HEK293 (cell line): ENCODE measurements around the gene FRZB.

Experiments
- CTCF ChIA-PET: fragments of 350-600 bp; formaldehyde crosslinking; extraction: SDS; loops from one replicate; lab custom pipeline; 2021; ENCODE audit warnings: antibody characterized with exemption; lab: Yijun Ruan, JAX
- POLR2A ChIA-PET: fragments of 300-600 bp; formaldehyde crosslinking; extraction: SDS; loops from one replicate; lab custom pipeline; 2020; ENCODE audit warnings: antibody characterized with exemption, inconsistent platforms; lab: Yijun Ruan, JAX
- H3K27ac ChIP-seq: fragments of 200-500 bp; sonication (Bioruptor generic); 2 replicates; pipeline ENCODE4 v1.5.1; 2014; ENCODE audit warnings: low read depth, low read length, control low read depth, inconsistent platforms; ENCODE audit errors: extremely low read depth
- H3K36me3 ChIP-seq, 2 experiments: fragments of 200-500 bp in 1 of 2; sonication (Bioruptor generic) in 1 of 2; 1 replicate in 1 of 2; 2 replicates in 1 of 2; pipeline ENCODE4 v1.5.1; 2014 to 2017; ENCODE audit warnings: inconsistent platforms in 2 of 2, low read length in 2 of 2; ENCODE audit not compliant: control insufficient read depth in 2 of 2, insufficient read depth in 1 of 2
- H3K4me1 ChIP-seq: fragments of 200-500 bp; sonication (Bioruptor generic); 2 replicates; pipeline ENCODE4 v1.5.1; 2014; ENCODE audit warnings: mild to moderate bottlenecking, low read length, inconsistent platforms; ENCODE audit not compliant: control insufficient read depth, insufficient read depth
- H3K4me3 ChIP-seq: 2 replicates; pipeline ENCODE4 v1.5.1; 2011; ENCODE audit warnings: low read depth, mild to moderate bottlenecking, control low read depth, low read length, moderate library complexity
- H3K9me3 ChIP-seq: fragments of 200-500 bp; sonication (Bioruptor generic); 2 replicates; pipeline ENCODE4 v1.5.1; 2014; ENCODE audit warnings: low read depth, low read length, inconsistent platforms; ENCODE audit not compliant: control insufficient read depth, insufficient read depth
- HOXA7 ChIP-seq: sonication (generic); formaldehyde crosslinking; IDR thresholded peaks from 2 replicates; pipeline ENCODE4 v1.8.1; 2022; ENCODE audit warnings: missing genetic modification reagents, borderline replicate concordance
- HOXC10 ChIP-seq: sonication (generic); formaldehyde crosslinking; IDR thresholded peaks from 2 replicates; pipeline ENCODE4 v1.8.1; 2023; ENCODE audit warnings: mild to moderate bottlenecking, missing genetic modification reagents
- MEIS1 ChIP-seq: sonication (generic); formaldehyde crosslinking; IDR thresholded peaks from 2 replicates; pipeline ENCODE4 v1.8.1; 2022; ENCODE audit warnings: missing genetic modification reagents, mild to moderate bottlenecking, borderline replicate concordance
- SCRT1 ChIP-seq: fragments of 450-650 bp; formaldehyde crosslinking; IDR thresholded peaks from 2 replicates; pipeline ENCODE4 v1.5.1; 2016; ENCODE audit warnings: missing biosample characterization, missing genetic modification characterization, borderline replicate concordance
- ZBTB1 ChIP-seq: fragments of 450-650 bp; formaldehyde crosslinking; IDR thresholded peaks from 2 replicates; pipeline ENCODE4 v1.5.1; 2016; ENCODE audit warnings: missing biosample characterization, missing genetic modification characterization
- ZBTB21 ChIP-seq: fragments of 450-650 bp; formaldehyde crosslinking; IDR thresholded peaks from 2 replicates; pipeline ENCODE4 v1.5.1; 2017; ENCODE audit warnings: missing biosample characterization, missing genetic modification characterization
- ZFP41 ChIP-seq: fragments of 450-650 bp; formaldehyde crosslinking; IDR thresholded peaks from 2 replicates; pipeline ENCODE4 v1.5.1; 2016; ENCODE audit warnings: missing biosample characterization, missing genetic modification characterization, borderline replicate concordance
- ZNF132 ChIP-seq: fragments of 450-650 bp; formaldehyde crosslinking; IDR thresholded peaks from 2 replicates; pipeline ENCODE4 v1.5.1; 2017; ENCODE audit warnings: missing biosample characterization, missing genetic modification characterization, borderline replicate concordance
- ZNF169 ChIP-seq: fragments of 450-650 bp; formaldehyde crosslinking; IDR thresholded peaks from 2 replicates; pipeline ENCODE4 v1.5.1; 2016; ENCODE audit warnings: missing biosample characterization, missing genetic modification characterization
- ZNF18 ChIP-seq: fragments of 450-650 bp; formaldehyde crosslinking; IDR thresholded peaks from 2 replicates; pipeline ENCODE4 v1.5.1; 2016; ENCODE audit warnings: missing biosample characterization, missing genetic modification characterization
- ZNF248 ChIP-seq: fragments of 450-650 bp; formaldehyde crosslinking; IDR thresholded peaks from 2 replicates; pipeline ENCODE4 v1.5.1; 2017; ENCODE audit warnings: missing biosample characterization, missing genetic modification characterization
- ZNF426 ChIP-seq: fragments of 450-650 bp; formaldehyde crosslinking; IDR thresholded peaks from 2 replicates; pipeline ENCODE4 v1.5.1; 2017; ENCODE audit warnings: missing biosample characterization, missing genetic modification characterization, mild to moderate bottlenecking, inconsistent platforms, moderate library complexity
- ZNF513 ChIP-seq: fragments of 450-650 bp; IDR thresholded peaks from 2 replicates; pipeline ENCODE4 v1.5.1; 2018; ENCODE audit warnings: missing biosample characterization, missing genetic modification characterization
- ZNF621 ChIP-seq: fragments of 450-650 bp; formaldehyde crosslinking; IDR thresholded peaks from 2 replicates; pipeline ENCODE4 v1.5.1; 2017; ENCODE audit warnings: missing biosample characterization, missing genetic modification characterization
- ZNF776 ChIP-seq: fragments of 450-650 bp; formaldehyde crosslinking; IDR thresholded peaks from 2 replicates; pipeline ENCODE4 v1.5.0; 2017; ENCODE audit warnings: missing biosample characterization, missing genetic modification characterization, borderline replicate concordance
- TF ChIP-seq, protein P1 (sequence below): fragments of 450-650 bp; formaldehyde crosslinking; IDR thresholded peaks from 2 replicates; pipeline ENCODE4 v1.5.1; 2016; ENCODE audit warnings: missing biosample characterization, missing genetic modification characterization
- TF ChIP-seq, protein P2 (sequence below): fragments of 450-650 bp; formaldehyde crosslinking; IDR thresholded peaks from 2 replicates; pipeline ENCODE4 v1.5.1; 2016; ENCODE audit warnings: missing biosample characterization, missing genetic modification characterization
- TF ChIP-seq, protein P3 (sequence below): fragments of 450-650 bp; formaldehyde crosslinking; IDR thresholded peaks from 2 replicates; pipeline ENCODE4 v1.5.1; 2016; ENCODE audit warnings: missing biosample characterization, missing genetic modification characterization
- TF ChIP-seq, protein P4 (sequence below): fragments of 450-650 bp; formaldehyde crosslinking; IDR thresholded peaks from 2 replicates; pipeline ENCODE4 v1.5.1; 2016; ENCODE audit warnings: missing biosample characterization, missing genetic modification characterization

Gene FRZB

GRCh38 chr2:182860858-182861257, 5.6 kb downstream of the FRZB start (continued):
- TF ChIP-seq ZNF169 (tag by site-specific recombination) (no peak), MEIS1 (CRISPR knock-in tag) (no peak), ZNF513 (tag by site-specific recombination) (no peak), ZNF776 (tag by site-specific recombination) (no peak), ZFP41 (tag by site-specific recombination) (no peak), ZNF132 (tag by site-specific recombination) (no peak), ZBTB21 (tag by site-specific recombination) (no peak), ZNF621 (tag by site-specific recombination) (no peak)
- TF ChIP-seq, protein P1, sequence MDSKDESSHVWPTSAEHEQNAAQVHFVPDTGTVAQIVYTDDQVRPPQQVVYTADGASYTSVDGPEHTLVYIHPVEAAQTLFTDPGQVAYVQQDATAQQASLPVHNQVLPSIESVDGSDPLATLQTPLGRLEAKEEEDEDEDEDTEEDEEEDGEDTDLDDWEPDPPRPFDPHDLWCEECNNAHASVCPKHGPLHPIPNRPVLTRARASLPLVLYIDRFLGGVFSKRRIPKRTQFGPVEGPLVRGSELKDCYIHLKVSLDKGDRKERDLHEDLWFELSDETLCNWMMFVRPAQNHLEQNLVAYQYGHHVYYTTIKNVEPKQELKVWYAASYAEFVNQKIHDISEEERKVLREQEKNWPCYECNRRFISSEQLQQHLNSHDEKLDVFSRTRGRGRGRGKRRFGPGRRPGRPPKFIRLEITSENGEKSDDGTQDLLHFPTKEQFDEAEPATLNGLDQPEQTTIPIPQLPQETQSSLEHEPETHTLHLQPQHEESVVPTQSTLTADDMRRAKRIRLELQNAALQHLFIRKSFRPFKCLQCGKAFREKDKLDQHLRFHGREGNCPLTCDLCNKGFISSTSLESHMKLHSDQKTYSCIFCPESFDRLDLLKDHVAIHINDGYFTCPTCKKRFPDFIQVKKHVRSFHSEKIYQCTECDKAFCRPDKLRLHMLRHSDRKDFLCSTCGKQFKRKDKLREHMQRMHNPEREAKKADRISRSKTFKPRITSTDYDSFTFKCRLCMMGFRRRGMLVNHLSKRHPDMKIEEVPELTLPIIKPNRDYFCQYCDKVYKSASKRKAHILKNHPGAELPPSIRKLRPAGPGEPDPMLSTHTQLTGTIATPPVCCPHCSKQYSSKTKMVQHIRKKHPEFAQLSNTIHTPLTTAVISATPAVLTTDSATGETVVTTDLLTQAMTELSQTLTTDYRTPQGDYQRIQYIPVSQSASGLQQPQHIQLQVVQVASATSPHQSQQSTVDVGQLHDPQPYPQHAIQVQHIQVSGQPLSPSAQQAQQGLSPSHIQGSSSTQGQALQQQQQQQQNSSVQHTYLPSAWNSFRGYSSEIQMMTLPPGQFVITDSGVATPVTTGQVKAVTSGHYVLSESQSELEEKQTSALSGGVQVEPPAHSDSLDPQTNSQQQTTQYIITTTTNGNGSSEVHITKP (tag by site-specific recombination), result no peak
- TF ChIP-seq, protein P2, sequence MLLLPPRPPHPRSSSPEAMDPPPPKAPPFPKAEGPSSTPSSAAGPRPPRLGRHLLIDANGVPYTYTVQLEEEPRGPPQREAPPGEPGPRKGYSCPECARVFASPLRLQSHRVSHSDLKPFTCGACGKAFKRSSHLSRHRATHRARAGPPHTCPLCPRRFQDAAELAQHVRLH (tag by site-specific recombination), result no peak
- TF ChIP-seq, all 188 proteins: peak for 0

DNA sequence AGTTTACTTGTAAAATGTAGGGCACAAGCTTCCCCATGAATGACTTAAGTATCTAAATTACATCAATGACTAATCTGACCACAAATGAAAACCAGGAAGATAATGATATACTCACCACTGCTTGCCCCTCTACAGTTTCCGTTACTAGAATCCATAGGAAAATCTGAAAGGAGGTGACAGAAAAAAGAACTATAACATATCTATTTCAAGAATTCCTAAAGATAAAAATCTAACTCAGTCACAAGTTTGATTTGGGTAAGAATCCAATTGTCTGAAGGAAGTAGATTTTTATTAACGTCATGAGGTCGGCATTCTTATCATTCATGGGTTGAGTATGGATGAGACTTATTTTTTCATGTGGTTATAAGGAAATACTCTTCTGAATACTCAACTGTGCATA, 7.8 kb downstream of the FRZB start:
- no peak overlapping the region for H3K4me3 ChIP-seq
- H3K27ac ChIP-seq, result no peak overlapping the region
- H3K9me3 ChIP-seq, result no peaks in the 10 kb centered on the region
- CTCF ChIA-PET, result interaction anchor here (0.7 kb wide), 1 partner anchor 94 kb away, joined by 3 read pairs; no protein-coding TSS in a partner anchor
- POLR2A ChIA-PET, result interaction anchor here (1.3 kb wide), 1 partner anchor 8 kb away, joined by 6 read pairs; the partner anchor contains the start of gene FRZB
- no peaks in the 10 kb centered on the region for H3K4me1 ChIP-seq
- no peaks in the 10 kb centered on the region for H3K36me3 ChIP-seq
- TF ChIP-seq HOXA7 (CRISPR knock-in tag), result no peak
- TF ChIP-seq, protein P3, sequence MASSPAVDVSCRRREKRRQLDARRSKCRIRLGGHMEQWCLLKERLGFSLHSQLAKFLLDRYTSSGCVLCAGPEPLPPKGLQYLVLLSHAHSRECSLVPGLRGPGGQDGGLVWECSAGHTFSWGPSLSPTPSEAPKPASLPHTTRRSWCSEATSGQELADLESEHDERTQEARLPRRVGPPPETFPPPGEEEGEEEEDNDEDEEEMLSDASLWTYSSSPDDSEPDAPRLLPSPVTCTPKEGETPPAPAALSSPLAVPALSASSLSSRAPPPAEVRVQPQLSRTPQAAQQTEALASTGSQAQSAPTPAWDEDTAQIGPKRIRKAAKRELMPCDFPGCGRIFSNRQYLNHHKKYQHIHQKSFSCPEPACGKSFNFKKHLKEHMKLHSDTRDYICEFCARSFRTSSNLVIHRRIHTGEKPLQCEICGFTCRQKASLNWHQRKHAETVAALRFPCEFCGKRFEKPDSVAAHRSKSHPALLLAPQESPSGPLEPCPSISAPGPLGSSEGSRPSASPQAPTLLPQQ (tag by site-specific recombination), result no peak

DNA sequence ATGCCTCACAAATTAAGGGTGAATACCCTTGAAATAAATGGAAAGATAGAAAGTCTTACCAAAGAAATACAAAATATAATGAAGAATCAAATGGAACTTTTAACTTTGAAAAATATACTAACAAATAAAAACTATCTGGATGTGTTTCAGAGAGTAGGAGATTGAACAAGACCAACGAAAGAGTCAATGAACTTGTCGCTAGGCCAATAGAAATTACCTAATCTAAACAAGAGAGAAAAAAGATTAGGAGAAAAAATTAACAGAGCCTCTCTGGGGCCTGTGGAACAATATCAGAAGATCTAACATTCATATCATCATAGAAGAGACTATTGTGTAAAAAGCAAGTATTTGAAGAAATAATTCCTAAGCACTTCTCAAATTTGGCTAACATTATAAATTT, 11.1 kb downstream of the FRZB start:
- no peaks in the 10 kb centered on the region for H3K36me3 ChIP-seq
- POLR2A ChIA-PET, result no interaction called here

More for the DNA sequence above, 11.1 kb downstream of the FRZB start:
- Histone ChIP-seq H3K4me1 (no peaks in the 10 kb centered on the region), H3K27ac (no peak overlapping the region), H3K4me3 (no peak overlapping the region), H3K9me3 (no peaks in the 10 kb centered on the region)
- CTCF ChIA-PET, result interaction anchor here (0.7 to 0.8 kb wide), 2 partner anchors 10 to 71 kb away, joined by 3 to 4 read pairs; no protein-coding TSS in a partner anchor
- no peak for TF ChIP-seq ZNF18
- no peak for TF ChIP-seq SCRT1 (tag by site-specific recombination)
- TF ChIP-seq ZNF426, result no peak
- no peak for TF ChIP-seq HOXC10 (CRISPR knock-in tag)
- no peak for TF ChIP-seq ZBTB1 (tag by site-specific recombination)
- TF ChIP-seq ZNF248 (tag by site-specific recombination), result no peak
- TF ChIP-seq, protein P4, sequence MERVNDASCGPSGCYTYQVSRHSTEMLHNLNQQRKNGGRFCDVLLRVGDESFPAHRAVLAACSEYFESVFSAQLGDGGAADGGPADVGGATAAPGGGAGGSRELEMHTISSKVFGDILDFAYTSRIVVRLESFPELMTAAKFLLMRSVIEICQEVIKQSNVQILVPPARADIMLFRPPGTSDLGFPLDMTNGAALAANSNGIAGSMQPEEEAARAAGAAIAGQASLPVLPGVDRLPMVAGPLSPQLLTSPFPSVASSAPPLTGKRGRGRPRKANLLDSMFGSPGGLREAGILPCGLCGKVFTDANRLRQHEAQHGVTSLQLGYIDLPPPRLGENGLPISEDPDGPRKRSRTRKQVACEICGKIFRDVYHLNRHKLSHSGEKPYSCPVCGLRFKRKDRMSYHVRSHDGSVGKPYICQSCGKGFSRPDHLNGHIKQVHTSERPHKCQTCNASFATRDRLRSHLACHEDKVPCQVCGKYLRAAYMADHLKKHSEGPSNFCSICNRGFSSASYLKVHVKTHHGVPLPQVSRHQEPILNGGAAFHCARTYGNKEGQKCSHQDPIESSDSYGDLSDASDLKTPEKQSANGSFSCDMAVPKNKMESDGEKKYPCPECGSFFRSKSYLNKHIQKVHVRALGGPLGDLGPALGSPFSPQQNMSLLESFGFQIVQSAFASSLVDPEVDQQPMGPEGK, result no peak
